GM12874 (cell line): ENCODE data around the gene RUNDC1.

Experiments
- TF ChIP-seq, protein P1 (sequence below): IDR thresholded peaks from 2 replicates; pipeline ENCODE4 v1.5.1; 2011; ENCODE audit warnings: low read depth, mild to moderate bottlenecking, control low read depth, low read length, moderate library complexity; ENCODE audit not compliant: insufficient read depth

The RUNDC1 gene

DNA sequence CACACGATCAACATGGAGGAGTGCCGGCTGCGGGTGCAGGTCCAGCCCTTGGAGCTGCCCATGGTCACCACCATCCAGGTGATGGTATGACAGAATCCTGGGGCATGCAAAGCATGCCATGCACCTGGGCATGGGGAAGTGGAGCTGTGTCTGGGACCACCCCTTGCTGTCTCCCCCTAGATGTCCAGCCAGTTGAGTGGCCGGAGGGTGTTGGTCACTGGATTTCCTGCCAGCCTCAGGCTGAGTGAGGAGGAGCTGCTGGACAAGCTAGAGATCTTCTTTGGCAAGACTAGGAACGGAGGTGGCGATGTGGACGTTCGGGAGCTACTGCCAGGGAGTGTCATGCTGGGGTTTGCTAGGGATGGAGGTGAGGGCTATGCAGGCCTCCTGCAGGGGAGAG is 32.9 kb downstream of the RUNDC1 start:
- TF ChIP-seq, protein P1, sequence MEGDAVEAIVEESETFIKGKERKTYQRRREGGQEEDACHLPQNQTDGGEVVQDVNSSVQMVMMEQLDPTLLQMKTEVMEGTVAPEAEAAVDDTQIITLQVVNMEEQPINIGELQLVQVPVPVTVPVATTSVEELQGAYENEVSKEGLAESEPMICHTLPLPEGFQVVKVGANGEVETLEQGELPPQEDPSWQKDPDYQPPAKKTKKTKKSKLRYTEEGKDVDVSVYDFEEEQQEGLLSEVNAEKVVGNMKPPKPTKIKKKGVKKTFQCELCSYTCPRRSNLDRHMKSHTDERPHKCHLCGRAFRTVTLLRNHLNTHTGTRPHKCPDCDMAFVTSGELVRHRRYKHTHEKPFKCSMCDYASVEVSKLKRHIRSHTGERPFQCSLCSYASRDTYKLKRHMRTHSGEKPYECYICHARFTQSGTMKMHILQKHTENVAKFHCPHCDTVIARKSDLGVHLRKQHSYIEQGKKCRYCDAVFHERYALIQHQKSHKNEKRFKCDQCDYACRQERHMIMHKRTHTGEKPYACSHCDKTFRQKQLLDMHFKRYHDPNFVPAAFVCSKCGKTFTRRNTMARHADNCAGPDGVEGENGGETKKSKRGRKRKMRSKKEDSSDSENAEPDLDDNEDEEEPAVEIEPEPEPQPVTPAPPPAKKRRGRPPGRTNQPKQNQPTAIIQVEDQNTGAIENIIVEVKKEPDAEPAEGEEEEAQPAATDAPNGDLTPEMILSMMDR = no peak

DNA sequence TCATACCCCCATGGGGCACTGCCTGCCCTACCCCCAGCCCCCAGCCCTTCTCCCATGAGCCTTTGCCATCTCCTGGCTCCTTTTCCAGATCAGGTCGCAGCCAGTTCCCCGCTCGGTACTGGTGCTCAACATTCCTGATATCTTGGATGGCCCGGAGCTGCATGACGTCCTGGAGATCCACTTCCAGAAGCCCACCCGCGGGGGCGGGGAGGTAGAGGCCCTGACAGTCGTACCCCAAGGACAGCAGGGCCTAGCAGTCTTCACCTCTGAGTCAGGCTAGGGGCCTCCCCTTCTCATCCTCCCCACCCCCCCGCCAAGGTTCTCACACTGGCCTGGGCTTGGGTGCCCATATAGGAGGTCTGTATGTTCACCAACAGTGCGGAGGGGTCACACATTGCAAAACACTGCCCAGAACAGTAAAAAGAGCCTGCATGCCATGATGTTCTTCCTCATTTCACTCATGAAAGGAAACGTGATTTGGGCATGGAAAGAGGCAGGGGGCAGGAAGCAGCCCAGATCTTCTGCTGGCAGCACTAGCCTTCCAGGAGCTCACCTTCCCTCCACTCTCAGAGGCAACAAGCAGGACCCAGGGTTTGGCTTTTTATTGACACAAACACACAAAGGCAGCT is 33.8 kb downstream of the RUNDC1 start:
- TF ChIP-seq, protein P1 = no peak

GRCh38 chr17:43014649-43015542 is 34.5 kb downstream of the RUNDC1 start:
- TF ChIP-seq, protein P1 = no peak

DNA sequence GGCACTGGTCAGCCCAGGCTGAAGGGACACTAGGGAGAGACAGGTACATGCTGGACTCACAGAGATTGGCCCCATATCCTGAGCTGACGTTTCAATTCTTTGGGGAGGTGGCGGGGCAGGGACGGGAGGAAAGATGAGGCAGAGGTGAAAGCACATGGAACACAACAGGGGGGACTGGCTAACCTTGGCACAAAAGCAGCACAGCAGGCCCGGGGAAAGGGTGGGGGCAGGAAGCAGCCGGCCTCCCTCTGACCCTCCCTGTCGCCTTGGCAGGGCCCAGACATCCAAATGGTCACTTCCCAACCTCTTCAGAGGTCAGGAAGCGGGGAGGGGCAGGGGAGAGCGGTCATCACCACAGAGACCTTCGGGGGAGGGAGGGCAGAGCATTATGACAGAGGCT is 35.2 kb downstream of the RUNDC1 start:
- TF ChIP-seq, protein P1 = no peak

- TF ChIP-seq, protein P1 = no peak
Measured at GRCh38 chr17:43016216-43016615, 35.9 kb downstream of the RUNDC1 start.

DNA sequence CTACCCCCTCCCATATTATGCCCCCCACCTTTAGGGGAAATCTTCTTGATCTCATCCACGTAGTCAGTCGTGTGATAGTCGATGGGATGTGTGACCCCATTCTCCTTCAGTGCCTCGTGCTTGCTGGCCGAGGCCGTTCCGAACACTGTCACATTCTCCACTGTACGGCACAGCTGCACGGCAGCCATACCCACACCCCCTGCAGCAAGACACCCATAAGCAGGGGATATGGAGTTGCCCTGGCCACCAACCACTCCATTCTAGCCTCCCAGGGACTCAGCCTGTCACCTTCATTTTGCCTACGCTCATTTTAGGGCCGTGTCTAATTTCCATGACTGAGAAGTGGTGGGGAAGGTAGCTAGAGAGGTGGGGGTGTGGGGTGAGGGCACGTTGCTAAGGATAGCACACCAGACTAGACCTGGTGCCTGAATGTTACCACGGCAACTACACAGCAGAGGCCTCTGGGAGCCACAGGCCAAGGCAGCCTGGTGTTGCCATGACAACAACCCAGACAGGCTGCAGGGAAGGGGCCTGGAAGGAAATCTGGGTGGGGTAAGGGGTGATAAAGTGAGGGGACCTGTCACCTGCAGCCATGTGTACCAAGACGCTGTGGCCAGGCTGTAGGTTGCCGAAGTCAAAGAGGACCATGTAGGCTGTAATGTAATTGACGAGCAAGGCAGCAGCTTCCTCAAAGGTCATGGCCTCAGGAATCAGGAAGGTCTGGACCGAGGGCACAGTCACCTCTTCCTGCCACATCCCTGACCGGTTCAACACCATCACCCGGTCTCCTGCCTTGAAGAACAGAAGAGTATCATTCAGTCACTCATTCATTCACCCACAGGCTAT is 37.9 kb downstream of the RUNDC1 start:
- TF ChIP-seq, protein P1 = no peak

DNA sequence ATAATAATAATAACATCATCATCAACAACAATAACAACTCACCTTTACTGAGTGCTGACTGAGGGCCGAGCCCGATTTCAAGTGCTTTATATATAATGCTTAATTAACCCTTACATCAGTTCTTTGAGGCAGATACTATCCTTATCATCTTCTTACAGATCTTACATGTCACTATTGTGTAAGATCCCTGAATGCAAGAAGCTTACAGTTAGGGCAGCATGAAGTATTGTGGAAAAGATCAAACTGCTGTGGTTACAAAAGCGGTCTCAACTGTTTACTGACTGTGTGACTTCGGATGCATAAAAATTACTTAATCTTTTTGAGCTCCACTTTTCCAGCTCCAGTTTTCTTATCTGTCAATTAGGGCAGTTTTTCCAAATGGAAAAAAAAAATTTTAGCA is 38.6 kb downstream of the RUNDC1 start:
- TF ChIP-seq, protein P1 = no peak
